Stimulated activated CD8-positive, alpha-beta memory T cell treated with anti-CD3 and anti-CD28 coated beads, Interleukin-2, amount 100 ng/mL, for 48 hours (primary cell): Measurements from ENCODE around the gene FHDC1.

Source experiments
- DNase-seq, 2 donors: peaks; one replicate each; pipeline ENCODE4 v3.0.0-alpha.2; 2020; ENCODE audit warnings: low read depth in 2 of 2

FHDC1 gene

DNA sequence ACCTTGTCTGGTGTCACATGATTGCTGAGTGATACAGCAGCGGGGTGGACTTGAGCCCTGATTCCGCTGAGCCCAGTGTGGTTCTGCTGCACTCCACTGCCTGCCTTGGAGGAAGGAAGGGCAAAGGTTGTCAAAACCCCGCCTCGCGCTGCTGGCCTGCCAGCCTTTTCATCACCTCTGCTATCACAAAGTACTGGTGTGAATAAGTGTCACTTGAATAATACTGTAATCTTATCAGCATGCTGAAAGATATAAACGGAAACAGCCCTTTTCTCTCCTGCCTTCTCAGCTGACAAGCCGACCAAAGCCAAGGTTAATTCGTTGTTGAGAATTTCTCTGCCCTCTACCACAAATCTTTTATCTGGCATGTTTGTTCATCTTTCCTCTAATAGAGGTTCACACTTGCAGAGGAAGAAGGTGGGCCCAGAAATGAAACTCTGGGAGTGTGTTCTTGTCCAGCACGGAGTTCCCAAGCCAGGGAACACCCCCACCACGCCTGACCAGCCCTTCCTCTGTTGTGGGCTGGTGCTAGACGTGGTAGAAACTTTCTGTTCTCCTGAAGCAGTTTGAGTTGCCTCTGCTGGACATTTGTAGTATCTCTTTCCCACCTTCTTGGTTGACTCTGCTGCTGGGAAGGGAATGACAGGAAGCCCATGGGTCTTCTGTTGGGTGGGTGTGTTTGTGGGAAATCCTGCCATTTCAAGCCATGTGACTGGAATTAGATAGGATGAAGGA lies 21.5 kb downstream of the FHDC1 start:
- DNase-seq, result no peak

- no peak for DNase-seq
Measured at GRCh38 chr4:152959080-152959479, 23.0 kb downstream of the FHDC1 start.

DNA sequence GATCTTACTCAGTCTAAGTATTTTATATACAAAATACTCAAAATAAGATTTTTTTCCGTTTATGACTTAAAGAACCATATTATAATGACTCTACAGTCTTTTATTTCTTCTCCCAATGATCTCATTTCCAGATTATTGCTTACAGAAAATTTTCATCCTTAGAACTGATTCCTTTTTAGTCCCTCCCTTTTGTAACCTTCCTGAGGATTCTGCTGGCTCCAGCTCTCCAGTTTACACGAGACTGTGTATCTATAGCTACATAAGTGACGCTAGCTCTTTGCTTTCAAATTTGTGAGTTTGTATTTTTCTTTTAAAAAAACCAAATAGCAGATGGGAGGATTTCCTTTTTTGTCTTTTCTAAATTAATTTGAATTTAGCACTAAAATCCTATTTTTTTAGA lies 24.0 kb downstream of the FHDC1 start:
- no peak for DNase-seq

DNA sequence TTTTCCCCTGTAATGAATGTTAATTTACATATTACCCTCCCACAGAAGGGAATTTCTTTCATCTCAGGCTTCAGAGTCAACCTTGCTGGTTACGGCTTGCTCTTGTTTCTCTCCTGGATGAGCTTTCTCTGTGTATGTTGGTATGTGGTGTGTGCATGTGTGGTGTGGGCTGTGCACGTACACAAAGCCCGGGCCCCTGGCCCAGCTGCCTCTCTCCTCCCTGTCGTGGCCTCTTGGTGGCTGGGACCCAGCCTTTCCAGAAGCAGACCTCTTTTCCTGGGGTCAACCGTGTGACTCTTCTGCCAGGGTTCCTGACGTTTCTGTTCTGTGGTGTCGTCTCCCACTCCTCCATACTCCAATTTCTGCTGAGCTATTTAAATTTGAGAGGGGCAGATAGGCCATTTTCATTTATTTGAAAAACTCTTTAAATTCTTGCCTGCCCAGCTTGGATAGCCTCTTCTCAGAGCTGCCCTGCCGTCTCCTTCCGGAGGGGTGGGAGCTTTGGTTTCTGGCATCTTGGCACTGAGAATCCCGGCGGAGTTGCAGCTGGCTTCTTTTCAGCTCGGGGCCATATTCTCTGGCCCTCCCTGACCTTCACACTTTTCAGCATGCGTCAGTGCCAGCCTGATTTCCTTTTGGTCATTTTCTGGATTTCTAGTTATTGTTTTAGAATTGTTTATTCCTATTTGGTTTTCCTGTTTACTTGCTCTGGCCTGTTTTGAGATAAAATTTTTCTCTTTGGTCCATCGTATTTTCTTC lies 25.1 kb downstream of the FHDC1 start:
- DNase-seq, result no peak

DNA sequence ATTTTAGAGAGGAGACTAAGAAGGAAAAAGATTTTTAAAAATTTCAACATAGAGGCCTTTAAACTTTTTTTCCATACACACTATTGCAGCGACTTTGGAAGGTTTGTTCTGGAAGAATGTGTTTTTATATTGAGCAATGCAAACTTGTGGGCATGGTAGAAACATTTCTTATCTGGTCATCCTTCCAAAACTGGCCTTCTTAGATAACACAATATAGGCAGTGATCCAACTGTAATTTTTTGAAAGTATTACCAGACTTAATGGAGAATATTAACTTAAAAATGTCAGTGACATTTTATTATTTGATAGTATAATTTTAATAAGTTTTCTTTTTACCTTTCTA lies 25.6 kb downstream of the FHDC1 start:
- no peak for DNase-seq

GRCh38 chr4:152962150-152962549 lies 26.0 kb downstream of the FHDC1 start:
- no peak for DNase-seq

DNA sequence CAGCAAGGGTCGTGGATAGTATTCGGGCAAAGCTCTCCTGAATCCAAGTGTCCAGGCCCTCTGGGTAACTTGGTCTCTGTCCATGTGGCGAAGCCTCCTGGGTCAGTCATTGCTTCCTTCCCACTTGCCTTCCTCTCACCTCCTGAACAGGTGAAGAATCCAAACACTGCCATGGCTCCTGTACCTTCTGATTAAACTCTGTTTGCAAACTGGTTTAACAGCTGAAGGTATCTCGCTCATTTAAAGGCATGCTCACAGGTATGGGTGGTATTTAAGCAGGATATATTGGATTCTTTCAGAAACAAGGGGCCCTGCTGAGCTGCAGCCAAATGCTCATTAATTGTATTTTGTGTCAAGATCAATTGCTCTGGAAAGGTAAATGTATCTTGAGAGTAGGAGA lies 28.2 kb downstream of the FHDC1 start:
- no peak for DNase-seq

GRCh38 chr4:152965611-152966010 lies 29.5 kb downstream of the FHDC1 start:
- DNase-seq, result no peak

DNA sequence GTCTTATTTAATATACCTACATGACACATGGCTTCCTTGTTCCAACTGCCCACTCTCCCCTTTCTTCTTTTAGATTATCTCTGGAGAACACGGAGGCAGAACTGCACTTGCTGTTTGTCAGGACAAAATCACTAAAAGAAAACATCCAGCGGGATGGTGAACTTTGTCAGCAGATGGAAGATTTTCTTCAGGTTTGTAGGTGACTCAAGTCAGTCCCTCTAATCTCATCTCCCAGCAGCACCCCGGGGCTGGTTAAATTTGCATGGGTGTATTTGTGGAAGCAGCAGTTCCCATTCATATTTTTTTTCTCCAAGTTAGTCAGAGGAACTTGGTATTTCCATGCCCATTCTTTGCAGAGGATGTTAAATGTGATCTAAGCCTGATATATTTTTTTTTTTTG lies 31.8 kb downstream of the FHDC1 start:
- no peak for DNase-seq

DNA sequence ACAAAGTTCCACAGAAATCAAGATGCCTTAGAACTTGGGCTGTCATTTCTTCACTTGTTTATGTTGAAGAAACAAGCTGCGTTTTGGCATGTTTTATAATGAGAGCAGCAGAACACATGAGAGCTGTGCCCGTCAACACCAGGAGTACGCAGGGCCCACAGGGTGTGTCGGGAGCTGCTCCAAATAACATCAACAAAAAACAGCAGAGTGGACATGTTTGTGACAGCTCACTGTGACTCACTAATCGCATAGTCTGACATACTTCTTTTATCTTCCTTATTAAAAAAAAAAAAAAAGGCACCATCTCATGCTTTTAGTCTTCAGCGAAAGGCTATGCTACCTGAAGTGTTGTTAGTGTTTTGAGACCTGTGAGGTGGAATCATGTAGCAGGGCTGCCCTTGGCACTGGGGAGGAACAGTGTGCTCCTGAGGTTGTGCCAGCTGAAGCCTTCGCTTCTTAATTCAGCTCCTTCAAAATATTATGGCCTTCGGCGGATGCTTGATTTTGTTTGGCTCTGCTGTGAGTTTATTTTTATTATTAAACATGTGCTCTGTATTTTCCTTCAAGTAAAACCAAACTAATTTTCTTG lies 32.8 kb downstream of the FHDC1 start:
- no peak for DNase-seq

DNA sequence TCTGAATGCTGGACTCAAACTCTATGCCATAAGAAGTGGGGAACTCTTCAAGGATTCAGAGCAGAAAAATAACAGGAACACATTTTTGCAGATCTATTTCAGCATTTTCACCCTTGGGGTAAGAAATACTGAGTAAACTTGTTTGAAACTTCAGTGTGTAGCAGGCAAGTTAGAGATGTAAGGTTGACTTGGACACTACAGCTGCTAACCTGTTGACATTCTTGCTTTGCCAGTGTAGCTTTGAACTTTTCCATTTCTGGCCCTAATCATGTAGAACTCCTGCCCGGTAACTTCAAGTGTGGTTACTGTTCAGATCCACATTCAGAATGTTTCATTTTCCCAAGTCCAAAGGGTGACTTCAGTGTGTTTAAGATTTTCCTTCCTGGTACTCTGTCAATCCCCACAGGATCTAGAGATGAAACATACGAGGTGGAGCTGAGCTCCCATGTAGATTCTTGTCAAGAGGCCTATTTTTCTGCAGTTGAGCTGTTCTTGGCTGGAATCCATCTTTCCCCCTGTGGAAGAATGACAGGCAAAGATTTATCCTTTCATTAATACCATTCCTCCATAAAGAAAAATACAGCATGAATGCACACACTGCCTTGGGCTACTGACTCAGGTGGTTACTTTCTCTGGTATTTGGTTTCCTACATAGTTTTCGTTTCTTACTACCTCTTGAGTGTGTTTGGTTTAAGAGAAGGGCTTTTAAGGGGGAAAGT lies 34.1 kb downstream of the FHDC1 start:
- no peak for DNase-seq

- DNase-seq, result no peak
Measured at GRCh38 chr4:152971053-152971452, 34.9 kb downstream of the FHDC1 start.

GRCh38 chr4:152972821-152973628 lies 36.9 kb downstream of the FHDC1 start:
- DNase-seq, result no peak

GRCh38 chr4:152973629-152974467 lies 37.7 kb downstream of the FHDC1 start:
- no peak for DNase-seq

DNA sequence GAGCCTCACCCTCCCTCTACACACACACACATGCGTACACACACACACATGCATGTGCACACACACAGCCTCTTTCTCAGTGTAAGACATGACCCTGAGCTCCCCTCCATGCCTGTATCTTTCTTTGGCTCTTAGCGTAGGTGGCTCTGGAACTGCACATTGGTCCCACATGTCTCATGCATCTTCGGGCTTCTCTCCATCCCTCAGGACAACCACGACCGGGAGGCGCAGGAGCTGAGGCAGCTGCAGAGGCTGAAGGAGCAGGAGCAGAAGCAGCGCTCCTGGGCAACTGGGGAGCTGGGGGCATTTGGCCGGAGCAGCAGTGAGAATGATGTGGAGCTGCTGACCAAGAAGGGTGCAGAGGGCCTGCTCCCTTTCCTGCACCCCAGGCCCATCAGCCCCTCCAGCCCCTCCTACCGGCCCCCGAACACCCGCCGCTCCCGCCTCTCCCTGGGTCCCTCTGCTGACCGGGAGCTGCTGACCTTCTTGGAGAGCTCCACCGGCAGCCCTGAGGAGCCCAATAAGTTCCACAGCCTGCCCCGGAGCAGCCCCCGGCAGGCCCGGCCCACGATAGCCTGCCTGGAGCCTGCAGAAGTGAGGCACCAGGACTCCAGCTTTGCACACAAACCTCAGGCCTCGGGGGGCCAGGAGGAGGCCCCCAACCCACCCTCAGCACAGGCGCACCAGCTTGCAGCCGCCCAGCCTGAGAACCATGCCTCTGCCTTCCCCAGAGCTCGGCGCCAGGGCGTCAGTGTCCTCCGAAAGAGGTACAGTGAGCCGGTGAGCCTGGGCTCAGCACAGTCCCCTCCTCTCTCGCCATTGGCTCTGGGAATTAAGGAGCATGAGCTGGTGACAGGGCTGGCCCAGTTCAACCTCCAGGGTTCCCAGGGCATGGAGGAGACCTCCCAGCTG lies 38.6 kb downstream of the FHDC1 start:
- DNase-seq, result no peak

- DNase-seq, result no peak
Measured at GRCh38 chr4:152975380-152976211, 39.5 kb downstream of the FHDC1 start.

GRCh38 chr4:152976212-152976761 lies 40.2 kb downstream of the FHDC1 start:
- no peak for DNase-seq

DNA sequence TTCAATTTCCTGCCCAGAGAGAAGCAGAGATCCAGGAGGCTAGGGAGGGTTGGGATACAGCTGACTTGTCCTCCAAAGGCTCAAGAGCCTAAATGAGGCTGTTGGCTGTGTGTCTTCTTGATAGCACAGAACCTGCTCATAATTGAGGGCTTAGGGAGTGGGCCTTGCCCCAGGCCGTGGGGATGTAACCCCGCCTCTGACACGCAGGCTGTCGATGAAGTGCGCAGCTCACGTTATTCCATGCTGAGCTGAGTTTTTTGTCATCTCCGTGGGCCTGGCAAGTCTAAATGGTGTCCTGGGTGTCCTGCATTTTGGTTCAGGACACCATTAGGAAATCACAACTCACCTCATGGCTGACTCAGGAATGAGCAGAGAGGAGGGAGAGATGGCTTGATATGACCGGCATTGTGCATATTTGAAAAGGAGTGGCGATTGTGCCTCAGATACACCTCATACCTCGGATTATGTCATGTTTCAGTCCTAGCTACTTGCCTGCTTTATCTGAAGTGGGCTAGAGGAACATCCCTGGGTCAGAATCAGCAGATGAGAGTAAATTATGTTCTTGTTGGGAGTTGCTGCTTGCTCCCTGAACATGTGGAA lies 43.7 kb downstream of the FHDC1 start:
- no peak for DNase-seq
